GM18870 (cell line): ENCODE results near the gene SLC6A7.

Experiments used
- ATAC-seq: cut with Tn5 transposase; IDR thresholded peaks from one replicate; pipeline ENCODE4 v1.9.1; 2021; ENCODE audit warnings: moderate library complexity; ENCODE audit not compliant: unreplicated experiment

The SLC6A7 gene

DNA sequence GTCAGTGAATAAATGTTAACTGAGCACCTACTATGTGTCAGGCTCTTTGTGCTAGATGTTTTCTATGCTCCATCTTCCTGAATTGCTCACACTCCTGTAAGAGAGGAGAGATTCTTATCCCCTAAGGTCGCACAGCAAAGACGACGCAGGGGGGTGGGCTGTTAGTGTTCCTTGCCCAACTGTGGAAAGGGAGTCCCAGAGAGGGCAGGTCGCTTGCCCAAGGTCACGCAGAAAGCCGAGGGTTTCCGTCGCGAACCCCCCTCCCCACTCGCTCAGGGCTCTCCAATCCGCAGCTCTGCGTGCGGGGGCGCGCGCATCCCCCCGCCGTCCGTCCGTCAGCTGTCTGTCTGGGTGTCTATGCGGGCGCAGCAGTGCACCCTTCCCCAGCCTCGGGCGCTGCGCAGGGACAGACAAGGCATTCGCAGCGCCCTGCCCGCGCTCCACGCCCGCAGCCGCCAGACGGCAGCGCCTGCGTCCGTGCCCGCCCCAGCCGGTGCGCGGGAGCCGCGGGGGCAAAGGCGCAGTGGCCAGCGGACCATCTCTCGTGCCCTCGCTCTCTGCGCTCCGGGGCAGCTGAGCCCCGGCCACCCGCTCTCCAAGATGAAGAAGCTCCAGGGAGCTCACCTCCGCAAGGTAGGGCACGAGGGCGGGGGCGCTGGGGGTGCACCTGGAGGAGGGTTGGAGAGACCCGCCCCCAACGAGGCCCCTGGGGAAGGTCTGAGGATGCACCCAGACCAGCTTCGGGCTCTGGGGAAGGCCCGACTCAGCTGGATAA, at the start of gene SLC6A7:
Gene SLC6A7 (plus strand): TSS at position 335 of the 775 bp plus-strand sequence. CDS start 266 bp downstream, at position 601.
- ATAC-seq, result no peak

DNA sequence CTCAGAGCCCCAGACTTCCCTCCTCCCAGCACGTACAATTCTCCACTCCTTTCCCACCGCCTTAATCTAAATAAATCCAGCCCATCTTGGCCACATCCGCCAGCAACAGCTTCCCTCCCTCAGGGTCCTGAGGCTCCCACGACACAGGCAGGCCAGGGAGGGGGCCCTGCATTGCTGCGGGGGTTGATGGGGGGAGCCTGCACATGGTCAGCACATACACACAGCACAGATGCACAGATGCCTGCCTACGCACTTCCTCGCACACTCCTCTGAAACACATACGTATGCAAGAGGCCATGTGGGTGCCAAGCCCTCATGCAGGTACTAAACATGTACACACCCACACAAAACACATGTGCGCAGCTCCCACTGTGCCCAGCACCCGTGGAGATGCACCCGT, 49.0 kb upstream of the SLC6A7 start:
- ATAC-seq, result no peak

DNA sequence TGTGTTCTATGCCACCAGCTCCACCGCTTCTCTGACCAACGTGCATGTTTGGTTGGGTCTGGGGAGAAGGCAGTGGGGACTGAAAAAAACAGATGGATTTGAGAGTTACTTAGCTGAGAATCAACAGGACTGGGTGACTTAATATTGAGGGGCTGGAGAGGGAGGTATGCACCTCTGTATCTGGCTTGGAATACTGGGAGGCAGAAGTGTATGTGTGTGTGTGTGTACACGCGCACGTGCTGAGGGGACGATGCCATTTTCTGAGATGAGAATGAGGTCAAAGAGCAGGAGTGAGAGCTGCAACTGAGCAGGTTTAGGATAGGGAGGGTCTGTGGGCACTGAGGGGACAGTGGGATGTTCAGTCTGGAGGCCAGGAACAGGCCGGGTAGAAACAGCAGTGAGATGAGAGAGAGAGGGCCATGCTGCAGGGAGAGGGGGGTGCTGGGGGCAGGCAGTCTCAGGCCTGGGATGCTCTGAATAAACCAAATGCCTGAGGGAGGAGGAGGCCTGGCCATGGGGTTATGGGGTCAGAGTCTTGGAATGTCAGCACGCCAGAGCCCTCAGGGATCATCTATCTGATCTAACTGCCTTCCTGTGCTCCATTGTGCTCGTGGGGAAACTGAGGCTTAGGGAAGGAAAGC, 48.2 kb upstream of the SLC6A7 start:
- no peak for ATAC-seq

DNA sequence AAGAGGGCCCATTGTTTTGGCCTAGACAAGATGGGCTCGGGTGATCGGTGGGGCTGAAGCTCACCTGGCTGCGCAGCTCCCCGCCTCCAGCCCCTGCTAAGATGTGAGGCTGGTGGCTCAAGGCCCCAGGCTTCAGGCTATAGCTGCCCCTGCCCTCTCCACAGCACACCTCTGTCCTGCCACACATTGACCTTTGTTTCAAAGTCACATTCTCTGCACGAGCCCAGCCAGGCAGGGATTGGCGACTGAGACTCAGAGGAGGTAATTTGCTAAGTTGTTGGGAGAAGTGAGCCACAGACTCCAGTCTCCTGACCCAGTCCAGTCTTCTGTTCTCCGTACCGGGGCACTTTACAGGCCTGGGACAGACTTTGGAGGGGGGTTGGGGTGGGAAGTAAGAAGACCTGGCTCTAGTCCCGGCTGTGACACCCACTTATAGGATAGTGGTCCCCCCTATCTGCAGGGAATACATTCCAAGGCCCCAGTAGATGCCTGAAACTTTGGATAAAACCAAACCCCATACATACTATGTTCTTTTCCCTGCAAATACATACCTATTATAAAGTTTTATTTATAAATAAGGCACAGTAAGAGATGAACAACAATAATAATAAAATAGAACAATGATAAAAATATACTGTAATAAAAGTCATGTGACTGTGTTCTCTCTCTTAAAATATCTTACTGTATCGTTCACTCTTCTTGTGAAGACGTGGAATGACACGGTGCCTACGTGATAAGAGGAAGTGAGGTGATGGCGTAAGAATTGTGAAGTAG, 47.5 kb upstream of the SLC6A7 start:
- no peak for ATAC-seq

DNA sequence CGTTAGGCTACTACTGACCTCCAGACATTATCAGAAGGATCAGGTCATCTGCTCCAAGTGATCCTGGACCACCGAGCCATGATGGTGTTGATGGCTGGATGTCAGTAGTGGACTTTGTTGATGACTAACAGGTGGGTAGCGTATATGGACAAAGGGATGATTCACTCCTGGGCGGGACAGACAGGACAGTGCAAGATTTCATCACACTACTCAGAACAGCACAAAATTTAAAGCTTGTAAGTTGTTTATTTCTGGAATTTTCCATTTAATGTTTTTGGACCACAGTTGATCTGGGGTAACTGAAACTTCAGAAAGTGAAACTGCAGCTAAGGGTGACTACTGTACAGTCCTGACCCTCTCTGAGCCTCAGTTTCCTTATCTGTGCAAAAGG, 46.9 kb upstream of the SLC6A7 start:
- no peak for ATAC-seq

DNA sequence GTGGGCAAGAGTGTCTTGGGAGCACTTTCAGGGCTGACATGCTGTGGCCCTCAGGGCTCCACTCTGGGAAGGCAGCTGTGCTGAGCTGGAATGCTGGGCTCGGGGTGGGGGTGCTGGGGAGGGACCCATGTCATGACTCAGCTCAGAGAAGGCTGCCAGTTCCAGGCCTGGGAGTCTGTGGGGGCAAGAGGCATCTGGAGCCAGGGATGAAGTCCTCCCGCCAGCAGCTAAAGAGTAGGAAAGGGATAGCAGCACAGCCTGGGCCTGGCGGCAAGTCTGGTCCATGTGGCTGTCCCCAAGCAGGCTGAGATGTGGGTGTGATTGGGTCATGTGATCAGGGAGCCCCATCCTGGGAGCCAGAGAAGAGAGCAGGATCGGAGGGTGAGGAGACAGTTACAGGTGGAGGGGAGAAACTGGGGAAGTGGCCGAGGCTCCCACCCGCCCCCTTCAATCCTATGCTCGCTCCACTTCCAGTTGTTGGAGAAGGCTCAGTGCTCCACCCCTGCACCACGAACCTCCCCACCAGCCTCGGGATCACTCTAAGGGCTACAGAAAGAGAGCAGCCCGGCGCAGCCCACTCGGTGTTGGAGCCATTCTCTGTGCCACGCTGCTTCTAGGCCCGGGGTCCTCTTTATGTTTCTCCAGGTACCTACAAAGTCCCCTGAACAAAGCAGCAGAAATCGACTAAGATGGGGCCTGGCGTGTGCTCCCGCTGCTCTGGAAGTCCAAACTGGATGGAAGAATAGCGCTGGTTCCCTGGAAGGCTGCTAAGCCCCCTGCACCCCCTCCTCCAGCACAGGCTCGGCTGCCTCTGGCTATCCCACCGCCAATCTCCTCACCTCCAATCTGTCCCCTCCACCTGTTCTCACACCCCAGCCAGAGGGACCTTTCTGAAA, 46.3 kb upstream of the SLC6A7 start:
- no peak for ATAC-seq

DNA sequence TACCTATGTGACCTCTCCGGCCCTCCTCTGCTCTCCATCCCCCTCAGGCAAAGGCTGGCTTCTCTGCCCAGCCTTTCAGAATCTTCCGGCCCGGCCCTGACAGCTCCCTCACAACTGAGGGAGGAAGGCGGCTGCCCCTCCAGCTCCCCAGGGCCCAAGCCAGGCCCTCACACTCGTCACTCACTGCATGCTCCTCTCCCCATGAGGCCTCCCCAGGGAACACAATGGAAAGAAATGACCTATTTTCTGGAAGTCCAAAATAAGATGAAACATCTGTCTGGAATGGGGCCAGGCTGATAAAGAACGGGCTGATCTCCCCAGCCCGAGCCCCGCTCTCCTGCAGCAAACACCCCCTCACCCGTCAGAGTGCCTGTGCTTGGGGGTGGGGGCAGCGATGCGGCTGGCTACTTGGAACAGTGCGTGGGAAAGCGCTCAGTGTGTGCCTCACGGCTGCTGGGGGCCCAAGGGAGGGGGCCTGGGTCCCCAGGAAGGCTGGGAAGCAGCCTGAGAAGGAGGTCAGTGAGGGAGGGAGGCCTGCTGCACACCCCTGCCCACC, 45.5 kb upstream of the SLC6A7 start:
- no peak for ATAC-seq

DNA sequence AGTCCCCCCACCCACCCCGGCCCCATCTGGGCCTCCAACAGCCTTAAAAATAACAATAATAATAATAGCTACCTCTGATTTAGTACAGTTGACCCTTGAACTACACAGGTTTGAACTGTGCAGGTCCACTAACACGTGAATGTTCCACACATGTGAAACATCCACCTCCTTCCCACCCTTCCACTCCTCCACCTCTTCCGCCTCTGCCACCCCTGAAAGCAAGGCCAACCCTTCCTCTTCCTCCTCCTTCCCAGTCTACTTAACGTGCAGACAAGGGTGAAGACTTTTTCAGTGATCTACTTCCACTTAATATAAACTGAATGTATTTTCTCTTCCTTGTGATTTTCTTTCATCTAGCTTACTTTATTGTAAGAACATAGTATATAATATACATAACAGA, 45.0 kb upstream of the SLC6A7 start:
- ATAC-seq, result no peak

DNA sequence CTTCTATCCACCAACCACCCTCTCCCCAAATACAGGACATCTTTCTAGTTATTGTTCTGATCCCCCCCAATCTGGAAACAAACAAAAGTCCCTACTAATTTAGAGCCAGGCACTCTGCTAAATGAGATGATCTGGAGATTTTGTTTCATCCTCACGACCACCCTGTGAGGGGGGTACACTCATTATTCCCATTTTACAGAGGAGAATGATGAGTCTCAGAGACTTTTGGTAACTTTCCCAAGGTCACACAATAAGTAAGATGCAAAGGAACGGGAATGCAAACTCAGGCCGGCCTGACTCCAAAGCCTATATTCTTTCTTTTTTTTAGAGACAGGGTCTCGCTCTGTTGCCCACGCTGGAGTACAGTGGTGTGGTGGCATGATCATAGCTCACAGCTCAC, 43.6 kb upstream of the SLC6A7 start:
- ATAC-seq, result no peak

DNA sequence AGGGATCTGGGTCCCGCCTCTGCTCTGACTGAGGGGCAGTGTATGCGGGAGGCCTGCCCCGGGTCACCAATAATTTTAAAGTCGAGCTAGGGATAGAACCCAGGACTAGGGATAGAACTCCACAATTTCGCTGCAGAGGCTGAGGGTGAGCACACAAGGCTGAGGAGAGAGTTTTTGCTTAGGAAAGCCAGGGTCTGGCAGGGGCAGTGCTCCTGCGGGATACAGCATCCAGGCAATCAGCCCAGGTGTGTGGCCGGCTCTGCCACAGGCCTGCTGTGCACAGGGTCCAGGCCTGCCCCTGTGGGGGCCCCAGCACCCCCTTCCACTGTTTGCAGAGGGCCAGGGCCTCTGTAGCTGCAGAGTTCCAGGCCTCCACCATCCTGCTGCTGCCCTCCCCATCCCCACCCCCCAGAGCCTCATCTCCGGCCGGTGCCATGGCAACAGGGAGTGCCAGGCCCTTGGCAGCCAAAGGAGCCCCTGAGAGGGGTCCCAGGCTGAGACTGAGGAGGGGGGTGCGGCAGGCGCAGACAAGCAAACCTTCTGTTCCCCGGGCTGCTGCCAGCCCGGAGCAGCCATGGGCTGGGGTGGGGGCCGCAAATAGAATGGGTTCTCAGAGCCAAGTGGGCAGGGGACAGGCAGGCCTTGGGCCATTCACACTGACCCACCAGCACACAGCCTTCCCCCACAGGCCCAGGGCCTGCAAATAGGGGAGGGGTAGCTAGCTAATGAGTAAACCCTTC, 42.8 kb upstream of the SLC6A7 start:
- no peak for ATAC-seq

DNA sequence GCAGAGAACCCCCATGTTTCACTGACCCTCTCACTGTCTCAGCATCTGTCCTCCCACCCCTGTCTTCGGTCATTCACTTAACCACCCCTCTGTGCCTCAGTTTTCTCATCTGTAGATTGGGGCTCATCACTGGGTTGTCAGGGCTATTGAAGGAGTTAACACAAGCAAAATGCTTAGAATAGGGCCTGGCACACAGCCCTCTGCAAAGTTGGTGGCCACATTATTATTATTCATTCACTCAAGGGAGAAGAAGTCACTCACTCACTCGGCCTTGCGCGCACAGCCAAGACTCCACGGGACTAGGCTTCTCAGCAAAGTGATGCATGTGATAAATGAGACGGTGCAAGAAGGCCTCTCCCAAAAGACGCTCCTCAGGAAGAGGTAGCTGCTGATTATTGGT, 42.2 kb upstream of the SLC6A7 start:
- ATAC-seq, result no peak

DNA sequence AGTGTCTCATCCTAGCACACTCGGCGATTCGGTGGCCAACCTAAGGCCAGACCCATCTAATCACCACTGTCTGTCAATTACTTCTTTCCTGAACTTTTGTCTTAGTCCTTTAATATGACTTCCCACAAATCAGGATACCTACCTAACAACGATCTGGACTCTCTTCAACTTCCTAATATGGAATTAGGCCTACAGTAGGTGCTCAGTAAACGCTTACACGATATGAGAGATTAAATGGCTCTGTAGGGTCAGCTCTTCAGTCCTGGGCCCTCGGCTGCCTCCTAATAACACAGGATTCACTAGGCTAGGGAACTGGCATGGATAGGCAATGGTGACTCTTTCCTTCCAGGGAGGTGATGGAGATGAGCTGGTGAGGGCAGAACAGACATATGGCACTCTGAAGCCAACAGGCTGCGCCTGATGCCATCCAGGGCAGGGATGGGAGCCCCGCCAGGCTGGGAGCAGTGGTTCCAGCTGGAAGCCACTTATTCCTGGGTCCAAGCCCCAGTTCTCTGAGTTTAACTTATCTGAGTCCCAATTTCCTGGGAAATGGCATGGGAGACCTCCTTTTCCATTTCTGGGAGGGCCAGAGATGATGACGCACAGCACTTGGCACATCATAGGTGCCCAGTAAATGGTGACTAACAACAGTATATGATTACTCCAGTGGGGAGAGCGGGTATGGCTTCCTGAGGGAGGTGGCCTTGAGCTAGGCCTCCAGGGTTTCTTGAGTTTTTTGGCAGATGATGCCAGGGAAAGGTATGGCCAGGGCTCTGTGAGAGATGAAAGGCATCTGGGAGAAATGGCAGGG, 41.5 kb upstream of the SLC6A7 start:
- no peak for ATAC-seq

DNA sequence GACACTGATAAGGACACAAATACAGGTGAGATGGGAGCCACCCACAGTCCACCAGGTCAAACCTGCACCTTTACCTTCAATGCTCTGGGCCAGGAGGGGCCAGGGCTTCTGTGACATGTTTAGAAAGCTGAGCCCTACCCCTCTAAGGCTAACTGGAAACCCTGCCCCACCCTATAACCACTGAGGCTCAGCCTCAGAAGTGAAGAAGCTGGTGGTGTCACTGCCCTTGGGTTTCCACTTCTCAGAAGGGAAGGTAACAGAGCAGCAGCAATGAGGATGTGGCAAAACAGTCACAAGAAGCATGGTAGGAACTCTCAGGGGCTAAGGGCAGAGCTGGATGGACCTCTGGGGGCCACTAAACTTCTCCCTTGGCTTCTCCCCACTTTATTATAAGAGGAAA, 40.2 kb upstream of the SLC6A7 start:
- ATAC-seq, result no peak

DNA sequence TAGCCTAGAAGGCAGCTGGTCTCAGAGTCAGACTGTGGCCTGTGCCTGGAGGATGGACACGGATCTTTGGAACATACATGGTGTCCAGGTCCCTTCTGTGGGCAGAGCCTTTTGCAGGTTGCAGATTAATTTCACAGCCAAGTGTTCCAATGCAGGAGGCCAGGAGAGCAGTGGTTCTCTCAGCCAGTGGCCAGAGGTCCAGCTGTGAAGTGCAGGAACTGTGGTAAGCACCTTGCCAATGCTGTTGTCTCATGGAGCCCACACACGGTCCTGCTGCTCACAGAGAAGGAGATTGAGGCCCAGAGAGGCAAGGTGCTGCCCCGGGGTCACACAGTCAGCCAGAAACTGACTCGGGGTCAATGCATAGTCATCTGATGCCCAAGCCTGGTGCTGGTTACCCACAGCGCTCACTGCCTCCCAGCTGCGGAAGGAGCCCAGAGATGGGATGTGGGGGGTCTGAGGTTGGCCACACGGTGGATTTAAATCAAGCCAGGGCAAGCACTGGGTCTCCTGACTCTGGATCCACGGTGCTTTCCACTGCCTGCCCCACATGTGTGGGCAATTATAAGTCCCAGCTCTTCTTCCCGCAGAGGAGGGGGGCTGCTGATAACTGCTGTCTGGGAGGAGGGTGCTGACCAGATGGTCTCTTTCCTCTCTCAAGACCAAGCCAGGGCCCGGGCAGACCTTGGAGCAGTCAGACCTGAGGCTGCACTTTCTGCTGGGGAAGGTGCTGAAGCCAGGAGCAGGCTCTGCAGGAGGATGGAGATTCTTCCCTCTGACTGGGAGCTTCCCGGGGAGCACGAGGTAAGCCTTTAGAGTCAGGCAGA, 37.0 kb upstream of the SLC6A7 start:
- no peak for ATAC-seq

DNA sequence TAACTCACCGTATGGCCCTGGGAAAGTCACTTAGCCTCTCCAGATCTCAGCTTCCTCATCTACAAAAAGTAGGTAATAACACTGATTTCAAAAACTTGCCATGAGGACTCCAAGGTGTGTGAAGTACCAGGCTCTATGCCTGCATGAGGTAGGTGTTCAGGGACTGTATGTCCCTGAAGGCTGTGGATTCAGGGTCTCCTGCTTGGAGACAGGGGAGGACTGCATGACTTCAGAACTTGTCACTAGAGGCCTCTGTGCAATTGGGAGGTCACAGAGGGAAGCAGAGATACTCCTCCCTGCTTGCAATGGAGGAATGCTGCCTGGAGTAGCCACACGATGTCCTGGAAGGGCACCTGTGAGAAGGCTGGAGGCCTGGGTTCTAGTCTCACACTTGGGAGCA, 36.4 kb upstream of the SLC6A7 start:
- no peak for ATAC-seq

DNA sequence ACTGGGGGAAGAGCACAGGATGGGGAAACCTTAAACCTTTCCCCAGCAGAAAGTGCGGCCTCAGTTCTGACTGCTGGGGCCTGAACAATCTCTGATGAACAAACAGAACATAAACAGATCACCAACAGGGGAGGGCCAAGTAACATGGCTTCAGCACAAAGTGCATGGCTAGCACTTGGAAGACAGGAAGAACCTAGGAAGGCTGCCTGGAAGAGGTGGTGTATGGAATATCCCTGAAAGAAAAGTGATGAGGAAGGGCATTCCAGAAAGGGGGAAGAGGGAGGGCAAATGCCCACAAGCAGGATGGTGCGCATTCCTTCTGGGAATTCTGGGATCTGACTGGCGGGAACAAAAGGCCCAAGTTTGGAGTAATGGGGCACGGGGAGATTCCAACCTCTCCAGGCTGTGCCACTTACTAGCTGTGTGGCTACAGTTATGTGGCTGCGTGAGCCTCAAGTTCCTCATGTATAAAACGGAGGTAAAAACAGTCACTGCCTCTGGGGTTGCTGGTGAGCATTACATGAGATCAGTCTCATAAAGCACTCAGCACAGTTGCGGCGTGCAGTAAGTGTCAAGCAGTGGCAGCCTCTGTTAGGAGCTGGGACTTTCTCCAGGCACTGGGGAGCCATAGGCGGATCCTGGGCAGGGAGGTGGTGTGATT, 35.8 kb upstream of the SLC6A7 start:
- ATAC-seq, result no peak

DNA sequence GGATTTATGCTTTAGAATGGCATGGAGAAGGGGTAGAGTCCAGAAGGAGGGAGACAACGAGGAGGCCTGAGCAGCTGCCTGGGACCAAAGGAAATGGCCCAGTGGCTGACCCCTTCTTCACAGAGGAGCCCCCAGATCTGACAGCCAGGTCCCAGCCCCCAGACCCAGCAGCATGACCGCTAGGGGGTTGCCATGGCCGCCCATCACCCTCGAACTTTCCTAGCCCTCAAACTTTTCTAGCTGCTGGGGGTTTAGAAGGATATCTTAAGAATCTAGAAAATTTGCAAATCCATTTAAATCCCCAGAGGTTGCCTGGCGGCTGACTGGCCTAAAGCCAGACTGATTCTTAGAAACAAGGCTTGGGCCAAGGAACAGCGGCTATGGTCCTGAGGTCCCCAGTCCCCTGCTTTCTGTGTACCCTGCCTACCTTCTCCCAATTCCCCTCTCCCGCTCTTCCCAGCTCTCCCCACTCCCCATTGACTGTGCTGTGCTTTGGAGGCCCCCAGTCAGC, 35.2 kb upstream of the SLC6A7 start:
- ATAC-seq, result no peak
